ENCODE data around the gene EIF5AL1.
"Not testable (repeated sequence)": the region's sequence is repeated elsewhere in the genome, so short reads cannot be mapped to it uniquely, and the experiment has no call there.

- not testable (repeated sequence) for TF ChIP-seq POLR2A, TAF1, POLR2AphosphoS5, SPI1 (IDR thresholded peaks at IDR 0.05; ENCODE audit: low read depth, low read length)
These were observed 21.5 kb downstream of the EIF5AL1 start for GRCh38 chr10:79533903-79534175.
